Gastroesophageal sphincter (tissue), 3 donors: ENCODE data around the gene RHBDD1.

Experiments
- EP300 ChIP-seq: sonication (generic); formaldehyde crosslinking; IDR thresholded peaks from one replicate; pipeline ENCODE4 v1.6.1; 2017; ENCODE audit warnings: antibody characterized with exemption, mild to moderate bottlenecking
- POLR2A ChIP-seq, 2 donors: fragments of 450-650 bp; IDR thresholded peaks; one replicate each; pipeline ENCODE4 v1.6.1; 2017; ENCODE audit warnings: antibody characterized with exemption in 2 of 2, mild to moderate bottlenecking in 2 of 2, moderate library complexity in 1 of 2
- POLR2AphosphoS5 ChIP-seq: sonication (generic); formaldehyde crosslinking; IDR thresholded peaks from one replicate; pipeline ENCODE4 v1.6.1; 2017; ENCODE audit warnings: antibody characterized with exemption
- TF ChIP-seq, protein P1 (sequence below), 4 experiments: fragments of 200-600 bp in 2 of 4; fragments of 450-650 bp in 2 of 4; sonication (generic) in 1 of 4; IDR thresholded peaks; one replicate each; pipeline ENCODE4 v1.5.1; 2017 to 2019; ENCODE audit warnings: antibody characterized with exemption in 4 of 4, mild to moderate bottlenecking in 2 of 4, moderate library complexity in 2 of 4

- TF ChIP-seq, protein P1, sequence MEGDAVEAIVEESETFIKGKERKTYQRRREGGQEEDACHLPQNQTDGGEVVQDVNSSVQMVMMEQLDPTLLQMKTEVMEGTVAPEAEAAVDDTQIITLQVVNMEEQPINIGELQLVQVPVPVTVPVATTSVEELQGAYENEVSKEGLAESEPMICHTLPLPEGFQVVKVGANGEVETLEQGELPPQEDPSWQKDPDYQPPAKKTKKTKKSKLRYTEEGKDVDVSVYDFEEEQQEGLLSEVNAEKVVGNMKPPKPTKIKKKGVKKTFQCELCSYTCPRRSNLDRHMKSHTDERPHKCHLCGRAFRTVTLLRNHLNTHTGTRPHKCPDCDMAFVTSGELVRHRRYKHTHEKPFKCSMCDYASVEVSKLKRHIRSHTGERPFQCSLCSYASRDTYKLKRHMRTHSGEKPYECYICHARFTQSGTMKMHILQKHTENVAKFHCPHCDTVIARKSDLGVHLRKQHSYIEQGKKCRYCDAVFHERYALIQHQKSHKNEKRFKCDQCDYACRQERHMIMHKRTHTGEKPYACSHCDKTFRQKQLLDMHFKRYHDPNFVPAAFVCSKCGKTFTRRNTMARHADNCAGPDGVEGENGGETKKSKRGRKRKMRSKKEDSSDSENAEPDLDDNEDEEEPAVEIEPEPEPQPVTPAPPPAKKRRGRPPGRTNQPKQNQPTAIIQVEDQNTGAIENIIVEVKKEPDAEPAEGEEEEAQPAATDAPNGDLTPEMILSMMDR (IDR thresholded peaks at IDR 0.05), result no peak
- no peak for TF ChIP-seq POLR2AphosphoS5
- no peak for TF ChIP-seq POLR2A (IDR thresholded peaks at IDR 0.05)
- TF ChIP-seq EP300, result no peak
These were observed 129.5 kb downstream of the RHBDD1 start for GRCh38 chr2:226965376-226965775.
